Dermis microvascular lymphatic vessel endothelial cell (primary cell): Measurements from ENCODE around the gene UBE2D2. TPM values are rescaled to one million over a fixed set of nuclear protein-coding genes. Genes with fewer than 3 reads are reported as not detected.
A peak's percentile ranks its signal among the peaks of the same experiment; 100 is the strongest.

ENCODE experiments used
- DNase-seq, 2 donors: peaks; one replicate each; pipeline versions ENCODE4 v3.0.0 to v3.0.0-alpha.2; 2010; ENCODE audit warnings: low read depth in 2 of 2
- total RNA-seq: library from RNA; depleted of rRNA; stranded (reverse); fragments of >200 nt; gene quantifications from 2 replicates; pipeline ENCODE4 v1.2.1, GENCODE V29; 2014

UBE2D2 gene
- total RNA-seq, 1 donor from 2014 or later: 53.9 TPM

DNA sequence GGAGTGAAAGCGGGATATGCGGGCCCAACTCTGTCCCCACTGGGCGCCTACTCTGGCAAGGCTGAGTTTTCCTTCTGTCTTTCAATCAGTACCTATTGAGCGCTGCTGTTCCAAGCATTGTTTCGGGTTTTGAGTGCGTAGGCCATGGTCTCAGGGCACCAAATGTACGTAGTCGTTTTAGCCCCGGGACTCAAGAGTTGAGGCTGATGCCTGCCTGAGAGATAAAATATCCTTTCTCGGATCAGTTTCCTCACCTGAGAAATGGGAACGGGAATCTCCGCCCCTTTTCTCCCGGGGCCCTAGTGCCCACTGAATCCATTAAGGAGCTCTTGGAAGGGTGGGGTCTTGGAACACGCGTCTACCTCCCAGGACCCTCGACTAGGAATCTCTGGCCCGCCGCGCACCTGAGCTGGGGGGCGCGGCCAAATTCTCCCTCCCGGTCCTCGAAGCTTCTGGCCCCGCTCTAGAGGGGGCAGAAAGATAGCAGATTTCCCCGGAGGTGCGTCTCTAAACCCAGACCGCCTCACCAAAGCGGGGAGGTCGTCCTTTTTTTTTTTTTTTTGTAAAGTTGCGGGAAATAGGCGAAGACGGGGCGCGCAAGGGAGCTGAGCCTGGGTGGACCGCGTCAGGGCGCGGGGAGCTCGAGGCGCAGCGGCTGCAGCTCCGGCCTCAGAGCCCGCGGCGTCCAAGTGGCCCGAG is 86.5 kb downstream of the UBE2D2 start:
- no peak for DNase-seq

DNA sequence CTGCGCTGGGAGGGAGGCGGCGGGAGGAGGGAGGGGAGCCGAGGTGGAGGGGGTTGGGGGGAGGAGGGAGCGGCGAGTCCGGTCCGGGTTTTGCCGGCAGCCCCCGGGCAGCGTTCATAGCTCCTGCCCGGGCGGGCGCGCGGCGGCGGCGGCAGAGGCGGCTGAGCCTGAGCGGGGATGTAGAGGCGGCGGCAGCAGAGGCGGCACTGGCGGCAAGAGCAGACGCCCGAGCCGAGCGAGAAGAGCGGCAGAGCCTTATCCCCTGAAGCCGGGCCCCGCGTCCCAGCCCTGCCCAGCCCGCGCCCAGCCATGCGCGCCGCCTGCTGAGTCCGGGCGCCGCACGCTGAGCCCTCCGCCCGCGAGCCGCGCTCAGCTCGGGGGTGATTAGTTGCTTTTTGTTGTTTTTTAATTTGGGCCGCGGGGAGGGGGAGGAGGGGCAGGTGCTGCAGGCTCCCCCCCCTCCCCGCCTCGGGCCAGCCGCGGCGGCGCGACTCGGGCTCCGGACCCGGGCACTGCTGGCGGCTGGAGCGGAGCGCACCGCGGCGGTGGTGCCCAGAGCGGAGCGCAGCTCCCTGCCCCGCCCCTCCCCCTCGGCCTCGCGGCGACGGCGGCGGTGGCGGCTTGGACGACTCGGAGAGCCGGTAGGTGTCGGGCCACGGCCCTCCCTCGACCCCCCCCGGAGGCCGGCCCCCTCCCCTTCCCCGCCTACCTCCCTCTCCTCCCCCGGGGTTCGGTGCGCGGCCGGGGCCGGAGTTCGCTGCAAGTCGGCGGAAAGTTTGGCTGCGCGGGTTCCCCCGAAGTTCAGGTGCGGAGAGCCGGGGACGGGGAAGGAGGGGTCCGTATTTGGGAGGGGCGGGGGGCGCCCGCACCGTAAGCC is 87.3 kb downstream of the UBE2D2 start, which contains the start of gene CXXC5:
Gene CXXC5, plus strand, starts transcription at position 145 of the 877 bp plus-strand sequence. CDS start 32,175 bp downstream, outside the sequence.
- peak; percentile 56 to 88 for DNase-seq

DNA sequence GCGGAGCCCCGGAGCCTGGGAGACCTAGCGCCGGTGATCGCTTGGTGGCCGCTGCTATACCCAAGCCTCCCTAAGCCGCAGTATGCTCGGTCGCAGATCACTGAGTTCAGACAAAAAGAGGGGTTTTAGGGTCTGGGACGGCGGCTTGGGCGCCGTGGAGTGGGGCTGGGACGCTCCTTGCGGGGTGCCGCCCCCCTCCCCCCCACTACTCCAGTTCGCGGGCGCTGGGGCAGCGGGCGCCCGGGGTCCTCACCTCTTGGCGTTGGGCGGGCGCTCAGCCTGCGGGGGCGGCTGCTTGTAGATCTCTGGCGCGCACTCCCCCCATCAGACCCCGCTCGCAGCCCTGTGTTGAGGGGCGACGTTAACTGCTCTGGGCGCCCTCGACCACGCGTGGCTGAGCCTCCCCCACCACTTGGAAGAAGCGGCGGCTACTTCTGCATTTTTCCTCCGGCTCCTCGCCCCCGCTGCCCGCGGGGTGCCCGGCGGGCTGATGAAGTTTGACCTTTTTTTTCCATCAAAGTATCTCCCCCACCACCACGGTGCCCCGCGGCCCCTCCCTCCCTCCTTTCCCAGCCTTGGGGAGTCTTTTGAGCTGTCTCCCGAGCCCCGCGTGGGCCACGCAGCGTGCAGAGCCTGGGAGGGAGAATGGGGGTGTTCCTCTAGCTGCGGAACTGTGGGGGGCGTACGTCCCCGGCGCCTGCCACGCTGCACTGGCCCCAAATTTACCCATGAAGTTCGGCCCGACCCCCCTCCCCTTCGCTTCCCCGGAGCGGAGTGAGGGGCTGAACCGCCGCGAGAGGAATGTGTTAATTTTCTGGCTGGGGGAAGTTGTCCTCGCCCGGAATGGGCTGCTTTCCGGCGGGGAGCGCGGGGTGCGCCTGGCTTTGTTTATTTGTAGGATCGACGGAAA is 88.2 kb downstream of the UBE2D2 start:
- peak in 1 of 2 donors; percentile 19 for DNase-seq

DNA sequence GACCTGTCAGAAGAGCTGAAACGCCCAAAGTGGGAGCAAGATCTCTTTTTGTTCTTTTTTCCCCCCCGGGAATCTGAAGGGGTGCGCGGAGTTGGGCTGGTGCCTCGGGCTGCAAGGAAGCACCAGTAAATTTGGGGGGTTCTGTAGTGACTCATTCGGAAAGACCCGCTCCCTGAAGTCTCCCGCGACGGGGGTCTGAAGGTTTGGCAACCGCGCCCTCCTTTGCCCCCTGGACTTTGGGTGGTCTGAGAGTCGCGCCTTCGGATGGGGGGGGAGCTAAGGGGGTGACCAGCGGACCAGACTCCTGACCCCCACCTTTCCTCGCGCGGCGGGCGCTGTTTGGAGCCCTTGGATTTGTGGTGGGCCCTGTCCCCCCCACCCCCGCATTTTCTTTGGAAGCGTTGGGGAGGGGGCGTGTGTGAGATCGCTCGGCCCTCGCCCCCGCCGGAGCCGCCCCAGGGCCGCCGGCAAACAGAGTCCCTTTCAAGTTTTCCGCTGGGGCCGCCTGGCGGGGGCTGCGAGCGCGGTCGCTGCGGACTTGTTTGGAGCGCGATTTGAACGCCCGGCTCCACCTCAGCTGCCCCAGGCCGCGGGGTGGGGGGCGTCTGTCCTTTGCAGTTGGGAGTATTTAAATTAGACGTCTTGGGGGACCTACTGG is 89.0 kb downstream of the UBE2D2 start:
- peak in 1 of 2 donors; percentile 42 for DNase-seq

DNA sequence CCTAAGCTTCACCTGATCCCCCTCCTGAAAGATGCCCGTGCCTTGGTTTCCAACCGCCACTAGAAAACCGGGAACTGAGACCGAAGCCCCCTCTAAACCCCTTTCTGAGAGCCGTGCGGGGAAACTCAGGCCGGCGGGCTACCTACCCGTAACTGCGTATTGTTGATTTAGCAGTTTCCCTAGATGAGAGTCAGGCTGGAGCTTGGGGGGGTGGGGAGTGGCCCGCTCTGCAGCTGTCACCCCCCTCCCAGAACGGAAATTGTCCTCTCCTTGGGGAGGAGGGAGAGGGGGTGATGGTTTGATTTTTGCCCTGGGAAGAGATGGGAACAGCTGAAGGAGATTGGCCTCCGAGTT is 89.5 kb downstream of the UBE2D2 start:
- DNase-seq: no peak

DNA sequence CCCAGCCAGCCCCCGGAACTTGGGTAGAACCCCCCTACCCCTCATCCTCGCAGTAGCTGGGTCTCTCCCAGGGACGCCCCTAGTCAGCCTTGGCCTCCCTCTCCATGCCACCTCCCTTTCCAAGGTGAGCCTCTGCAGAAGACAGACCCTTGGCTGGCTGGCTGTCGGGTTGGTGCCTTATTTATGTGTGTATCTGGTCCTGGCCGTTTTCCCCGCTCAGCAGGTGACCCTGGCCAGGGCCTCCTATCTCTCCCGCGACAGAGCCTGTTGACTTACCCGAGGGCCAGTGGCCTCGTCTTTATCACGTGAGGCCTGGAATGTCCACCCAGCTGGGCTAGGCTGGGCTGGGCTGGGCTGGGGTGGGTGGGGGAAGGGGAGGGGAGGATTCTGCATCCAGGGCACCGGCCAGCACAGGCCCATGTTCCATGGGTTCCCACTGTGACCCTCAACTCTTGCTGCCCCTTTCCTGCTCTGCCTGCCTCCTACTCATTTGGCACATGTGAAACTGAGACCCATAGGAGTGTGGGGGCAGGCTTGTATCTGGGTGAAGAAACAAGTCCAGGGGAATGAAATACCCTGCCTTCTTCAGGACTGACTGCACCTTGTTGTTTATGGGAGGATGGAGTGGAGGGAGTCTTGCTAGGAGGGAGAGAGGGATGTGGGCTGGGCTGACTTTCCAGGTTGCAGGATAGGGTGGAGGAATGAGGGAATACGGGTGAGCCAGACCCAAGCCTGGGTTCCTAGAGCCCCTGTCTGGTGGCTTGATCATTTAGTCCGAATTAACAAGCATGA is 90.1 kb downstream of the UBE2D2 start:
- peak; percentile 47 to 55 for DNase-seq

DNA sequence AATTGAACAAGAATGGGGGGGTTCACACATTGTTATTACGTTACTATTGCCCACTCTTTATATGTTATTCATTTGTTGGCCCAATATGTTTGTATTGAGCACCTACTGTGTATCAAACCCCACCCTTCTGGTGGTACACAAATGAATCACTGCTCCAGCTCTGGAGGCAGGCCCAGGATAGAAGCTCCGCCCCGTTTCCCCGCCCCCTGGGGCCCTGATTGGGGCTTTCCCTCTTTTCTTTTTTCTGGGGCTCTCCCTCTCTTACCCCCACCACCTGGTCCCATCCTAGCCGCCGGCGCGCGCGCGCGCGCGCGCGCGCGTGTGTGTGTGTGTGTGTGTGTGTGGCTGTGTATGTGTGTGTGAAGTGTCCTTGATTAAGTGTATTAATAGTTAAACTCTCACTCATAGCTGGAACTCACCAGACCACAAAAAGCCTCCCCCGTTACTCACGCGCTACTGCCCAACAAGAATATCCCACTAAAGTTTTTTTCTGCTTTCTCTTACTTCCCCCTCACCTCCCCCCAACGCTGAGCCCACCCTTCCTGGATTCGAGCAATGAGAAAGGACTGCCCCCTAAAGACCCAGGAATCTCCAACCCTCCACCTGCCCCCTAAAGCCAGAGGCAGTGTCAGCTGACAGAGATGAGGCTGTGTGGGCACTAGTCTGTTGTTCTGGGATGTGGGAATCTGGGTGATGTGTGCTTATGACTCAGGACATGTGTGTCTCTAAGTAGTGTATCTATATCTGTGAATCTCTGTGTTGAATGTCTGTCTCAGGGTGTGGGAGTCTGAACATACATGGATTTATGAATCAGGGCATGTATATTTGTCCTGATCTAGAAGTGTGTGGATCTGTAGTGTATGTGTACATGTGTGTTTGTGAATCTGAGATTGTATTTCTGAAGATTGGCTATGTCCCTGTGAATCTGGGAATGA is 91.0 kb downstream of the UBE2D2 start:
- DNase-seq: peak in 1 of 2 donors; percentile 76

DNA sequence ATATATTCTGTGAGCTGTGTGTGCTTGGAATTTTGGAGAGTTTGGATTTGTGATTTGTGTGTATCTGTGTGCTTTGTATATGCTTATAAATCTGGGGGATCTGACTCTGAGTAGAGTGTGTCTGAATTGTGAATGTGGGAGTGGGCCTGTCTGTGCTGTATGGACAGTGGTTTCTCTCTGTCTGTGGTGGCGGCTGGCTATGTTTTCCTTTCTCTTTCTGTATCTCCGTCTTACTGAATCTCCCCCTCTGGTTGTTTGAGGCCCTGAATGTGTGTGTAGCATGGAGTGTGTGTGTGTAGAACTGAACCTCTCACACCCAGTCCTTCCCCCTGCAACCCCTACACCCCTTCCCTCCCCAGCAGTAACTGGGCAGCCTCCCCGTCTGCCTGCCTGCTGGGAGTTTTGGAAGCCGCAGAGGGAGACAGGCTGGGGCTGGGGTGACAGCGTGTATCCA is 91.7 kb downstream of the UBE2D2 start:
- DNase-seq: peak in 1 of 2 donors; percentile 23

DNA sequence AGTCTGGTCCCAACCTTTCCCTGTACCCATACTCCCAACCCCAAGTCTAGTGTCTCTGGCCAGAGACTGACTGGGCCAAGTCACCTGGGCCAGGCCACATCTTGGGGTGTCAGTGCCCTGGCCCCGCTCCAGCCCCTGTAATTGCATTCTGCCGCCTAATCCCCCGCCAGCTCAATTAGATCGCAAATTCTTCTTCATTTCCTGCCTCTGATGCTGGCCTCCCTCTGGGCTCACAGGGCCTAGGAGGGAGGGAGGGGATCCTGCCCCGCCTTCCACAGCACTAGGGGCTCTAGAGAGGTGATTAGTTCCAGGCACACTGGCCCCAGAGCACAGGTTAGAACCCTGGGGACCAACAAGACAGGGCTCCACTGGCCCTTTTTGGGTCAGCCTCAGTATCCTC is 92.5 kb downstream of the UBE2D2 start:
- DNase-seq: no peak

DNA sequence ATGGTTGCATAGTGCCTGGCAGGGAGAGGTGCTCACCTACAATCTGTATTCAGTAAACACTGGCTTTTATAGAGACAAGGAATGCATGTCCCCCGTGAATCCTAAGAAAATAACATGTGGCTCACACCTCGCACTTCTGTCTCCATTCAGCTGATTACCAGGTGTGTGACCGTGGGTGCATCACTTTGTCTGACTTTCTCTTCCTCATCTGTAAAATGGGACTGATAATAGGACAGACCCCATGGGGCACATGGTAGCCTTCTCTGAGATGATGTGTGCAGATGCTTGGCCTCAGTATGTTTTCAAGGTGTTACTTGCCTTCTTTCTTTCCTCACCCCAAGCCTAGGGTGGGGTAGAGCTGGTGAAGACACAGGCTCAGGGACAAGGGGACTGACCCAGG is 93.3 kb downstream of the UBE2D2 start:
- DNase-seq: no peak

DNA sequence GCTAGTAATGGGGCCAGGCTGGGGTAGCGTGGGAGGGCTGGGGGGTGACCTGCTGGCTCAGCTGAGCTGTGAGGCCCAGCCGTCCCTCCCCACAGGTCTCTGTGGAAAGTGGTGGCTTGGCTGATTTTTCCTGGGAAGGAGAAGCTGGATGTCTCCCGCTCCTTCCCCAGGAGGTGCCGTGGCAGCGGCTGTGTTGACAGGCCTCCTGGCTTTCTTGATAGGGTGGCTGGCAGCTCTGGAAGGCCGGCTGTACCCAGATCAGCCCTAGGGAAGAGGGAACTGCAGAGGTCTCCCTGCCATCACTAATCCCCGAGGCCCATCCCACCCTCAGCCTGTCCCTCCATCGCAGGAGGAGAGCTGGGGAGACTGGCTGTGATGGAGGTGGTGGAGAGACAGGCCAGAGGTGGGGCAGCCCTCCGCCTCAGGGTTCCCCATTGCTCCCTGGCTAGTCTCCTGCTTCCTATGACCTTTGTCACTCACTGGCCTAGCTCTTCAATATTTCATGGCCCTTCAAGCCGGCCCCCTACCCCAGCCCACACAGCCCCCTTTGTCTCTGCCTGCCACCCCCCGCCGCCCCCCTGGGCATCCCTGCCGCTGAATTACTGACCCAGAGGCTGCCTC is 93.8 kb downstream of the UBE2D2 start:
- no peak for DNase-seq

DNA sequence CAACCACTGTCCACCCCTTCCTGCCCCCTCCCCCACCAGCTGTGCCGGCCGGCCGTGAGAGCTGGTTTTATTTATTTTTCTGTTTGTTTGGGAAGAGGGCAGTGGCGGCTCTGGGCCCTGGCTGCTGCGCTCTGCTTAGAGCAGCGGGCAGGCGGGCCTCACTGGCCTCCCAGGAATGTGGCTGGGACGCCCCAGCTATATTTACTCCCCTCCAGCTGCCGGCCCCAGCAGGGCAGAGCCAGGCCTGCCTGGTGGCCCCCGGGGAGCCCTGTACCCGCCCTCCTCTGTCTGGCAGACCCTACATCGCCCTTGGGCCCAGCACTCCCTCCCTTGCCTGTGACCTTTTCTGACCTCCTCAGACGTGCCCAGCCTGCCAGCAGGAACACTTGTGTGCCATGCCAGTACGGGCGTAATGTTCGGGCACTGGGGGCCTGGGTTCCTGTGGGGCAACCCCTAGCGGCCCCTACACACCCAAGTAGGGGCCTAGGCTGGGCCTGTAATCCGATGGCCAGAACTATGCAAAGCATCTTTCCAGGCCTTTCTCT is 94.7 kb downstream of the UBE2D2 start:
- peak in 1 of 2 donors; percentile 54 for DNase-seq

DNA sequence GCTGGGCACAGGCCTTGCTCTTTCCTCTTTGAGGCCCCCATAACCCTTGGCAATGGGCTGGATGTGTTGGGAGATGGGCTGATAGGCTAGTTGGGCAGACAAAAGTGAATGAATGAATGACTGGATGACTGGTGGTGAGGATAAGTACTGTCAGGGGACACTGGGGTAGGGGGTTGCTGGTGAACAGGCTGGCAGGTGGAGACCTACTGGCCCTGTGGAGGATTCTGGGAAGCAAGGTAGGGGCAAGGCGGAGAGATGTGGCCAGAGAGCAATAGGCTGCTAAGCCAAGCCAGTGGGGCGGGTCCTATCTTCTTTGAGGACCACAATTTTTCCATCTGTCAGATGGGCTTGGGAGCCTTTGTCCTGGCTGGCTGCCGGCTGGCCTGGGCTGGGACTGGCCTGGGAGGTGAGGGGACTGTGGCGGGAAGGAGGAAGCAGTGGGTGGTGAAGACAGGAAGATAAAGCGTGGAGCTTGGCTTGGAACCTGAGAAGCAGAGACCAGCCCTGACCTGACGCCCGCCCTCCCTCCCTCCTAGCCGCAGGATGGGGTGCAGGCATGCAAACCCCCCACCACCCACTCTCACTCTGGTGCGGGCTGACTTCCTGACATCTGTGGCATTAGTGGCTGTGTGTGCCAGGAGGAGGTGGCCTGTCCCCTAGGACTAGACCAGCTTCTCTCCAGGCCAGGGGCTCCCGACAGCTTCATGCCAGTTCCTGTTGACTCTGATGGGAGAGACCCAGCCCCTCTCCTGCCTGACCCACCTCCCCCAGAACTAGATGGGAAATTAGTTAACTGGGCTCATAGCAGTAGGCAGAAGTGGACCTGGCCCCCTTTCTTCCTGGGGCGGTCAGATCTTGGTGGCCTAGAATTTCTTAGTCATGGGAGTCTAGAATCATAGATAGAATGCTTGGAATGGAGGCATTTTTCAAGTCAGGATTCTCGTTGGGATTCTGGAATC is 96.5 kb downstream of the UBE2D2 start:
- peak in 1 of 2 donors; percentile 25 for DNase-seq

DNA sequence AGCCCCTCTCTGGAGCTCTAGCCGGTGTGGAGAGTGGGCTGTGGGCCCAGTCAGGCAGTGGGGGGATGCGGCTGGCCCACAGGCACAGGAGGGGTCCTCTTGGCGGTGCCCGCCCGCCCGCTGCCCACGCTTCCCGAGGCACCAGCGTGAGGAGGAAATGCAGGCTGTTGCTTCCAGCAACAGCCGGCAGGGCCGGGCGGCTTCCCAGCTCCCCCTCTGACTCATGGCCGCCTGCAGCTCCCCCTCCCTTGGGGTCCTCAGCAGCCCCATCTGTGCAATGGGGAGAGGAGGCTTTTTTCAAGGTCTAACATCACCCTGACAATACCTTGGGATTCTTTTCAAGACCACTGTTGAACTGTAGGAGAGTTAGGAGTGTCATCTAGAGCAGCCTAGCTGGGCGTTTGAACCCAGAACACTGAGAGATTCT is 97.4 kb downstream of the UBE2D2 start:
- DNase-seq: peak in 1 of 2 donors; percentile 75

DNA sequence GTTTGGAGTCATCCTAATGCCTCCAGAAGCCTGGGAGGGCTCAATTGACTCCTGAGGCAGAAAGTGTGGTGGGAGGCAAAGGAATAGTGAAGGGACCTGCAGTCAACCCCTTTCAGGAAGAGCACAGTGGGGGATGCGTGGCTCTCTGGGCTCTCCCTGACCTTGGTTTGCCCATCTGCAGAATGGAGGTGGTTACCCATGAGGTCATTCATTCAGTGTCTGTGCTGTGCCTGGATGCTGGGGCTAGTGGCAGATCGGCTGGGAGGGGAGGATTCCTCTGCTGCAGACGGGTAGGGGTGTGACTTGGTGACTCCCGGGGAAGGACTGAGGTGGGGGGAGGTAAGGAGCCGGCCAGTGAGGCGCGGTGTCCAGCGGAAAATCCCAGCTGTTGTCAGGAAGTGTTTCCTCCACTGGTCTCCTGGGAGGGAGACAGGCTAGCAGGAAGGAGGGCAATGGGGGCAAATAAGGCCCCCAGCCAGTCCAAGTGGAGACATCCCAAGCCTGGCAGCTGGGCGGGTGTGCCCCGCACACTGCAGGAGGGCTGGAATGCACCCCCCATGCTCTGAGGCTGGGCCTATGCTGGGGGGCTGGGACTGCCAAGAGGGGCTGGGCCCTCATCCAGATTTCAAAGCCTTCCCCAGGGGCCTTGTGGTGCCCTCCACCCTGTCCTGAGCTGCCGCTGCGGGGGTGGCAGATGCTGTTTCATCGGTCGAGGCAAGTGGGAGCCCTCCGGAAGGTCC is 98.0 kb downstream of the UBE2D2 start:
- peak in 1 of 2 donors; percentile 66 for DNase-seq

DNA sequence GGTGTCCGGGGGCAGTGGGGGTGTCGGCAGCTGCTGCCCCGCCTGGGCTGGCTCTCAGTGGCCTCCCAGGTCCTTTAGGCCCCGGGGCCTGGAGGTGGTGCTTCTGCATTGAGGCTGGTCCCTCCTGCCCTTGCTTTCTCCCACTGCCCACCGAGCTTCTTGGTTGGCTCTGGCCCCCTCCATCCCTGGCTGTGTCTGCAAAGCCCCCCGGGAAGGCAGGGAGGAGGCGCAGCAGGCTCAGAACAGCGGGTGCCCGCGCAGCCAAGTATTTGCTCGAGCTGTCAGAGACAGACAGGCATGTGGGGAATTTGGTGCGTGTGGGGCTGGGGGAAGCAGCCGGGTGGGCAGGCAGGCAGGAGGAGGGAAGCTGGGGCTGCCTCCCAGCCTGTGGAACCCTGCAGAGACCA is 98.6 kb downstream of the UBE2D2 start:
- DNase-seq: peak in 1 of 2 donors; percentile 21
